Activated CD8-positive, alpha-beta memory T cell treated with anti-CD3 and anti-CD28 coated beads, Interleukin-2, amount 10 ng/mL, durations not matched to agents 7 days and 5 days (primary cell): ENCODE results near the gene ARMH1. TPM values are rescaled to one million over a fixed set of nuclear protein-coding genes. Genes with fewer than 3 reads are reported as not detected.

ENCODE experiments used
- ATAC-seq: fragments of 150-1000 bp; cut with Tn5 transposase; one replicate; pipeline ENCODE4 v1.10.0; 2021; ENCODE audit warnings: moderate library complexity
- CTCF ChIA-PET: fragments of 350-600 bp; sonication (Branson Sonifier 250); formaldehyde crosslinking; loops from one replicate; lab custom pipeline; 2021; ENCODE audit warnings: antibody characterized with exemption; lab: Charles Lee
- DNase-seq: peaks from one replicate; pipeline ENCODE4 v3.0.0-alpha.2; 2020
- H3K27ac Mint-ChIP-seq: one replicate; pipeline ENCODE4 v1.8.0; 2021; ENCODE audit warnings: mild to moderate bottlenecking, mixed read lengths
- H3K27me3 Mint-ChIP-seq: one replicate; pipeline ENCODE4 v1.8.0; 2021; ENCODE audit warnings: mixed read lengths
- H3K36me3 Mint-ChIP-seq: one replicate; pipeline ENCODE4 v1.8.0; 2021; ENCODE audit warnings: mild to moderate bottlenecking, mixed read lengths
- H3K4me1 Mint-ChIP-seq: one replicate; pipeline ENCODE4 v1.8.0; 2021; ENCODE audit warnings: mixed read lengths
- H3K4me3 Mint-ChIP-seq: one replicate; pipeline ENCODE4 v1.8.0; 2021; ENCODE audit warnings: mild to moderate bottlenecking, moderate library complexity, mixed read lengths
- H3K9me3 Mint-ChIP-seq: one replicate; pipeline ENCODE4 v1.8.0; 2022; ENCODE audit warnings: low read depth, mixed read lengths
- total RNA-seq, 2 experiments: library from RNA; stranded (reverse); gene quantifications; one replicate each; pipeline ENCODE4 v1.2.3, GENCODE V29; 2021

ARMH1 gene
- total RNA-seq, 2 experiments from 2014 or later = 17.0 to 17.2 TPM

GRCh38 chr1:44713321-44713781 lies 38.8 kb downstream of the ARMH1 start:
- CTCF ChIA-PET = interaction anchor here (1.0 to 1.4 kb wide), 4 partner anchors 18 to 63 kb away, joined by 3 read pairs; partner anchors contain the start of genes RNU5D-1 and TMEM53
- no peaks in the 10 kb centered on the region for H3K9me3 Mint-ChIP-seq
- DNase-seq (no peak), ATAC-seq (no peak)
- H3K36me3 Mint-ChIP-seq = no peaks in the 10 kb centered on the region
- H3K27me3 Mint-ChIP-seq = peaks cover 18% of the 10 kb centered on the region
- H3K4me1 Mint-ChIP-seq = peaks cover 41% of the 10 kb centered on the region
- H3K4me3 Mint-ChIP-seq = no peak overlapping the region
- no peak overlapping the region for H3K27ac Mint-ChIP-seq

- no peak for DNase-seq
- H3K9me3 Mint-ChIP-seq = no peaks in the 10 kb centered on the region
- no peaks in the 10 kb centered on the region for H3K36me3 Mint-ChIP-seq
- ATAC-seq = no peak
- H3K4me1 Mint-ChIP-seq = peaks cover 41% of the 10 kb centered on the region
- peak overlapping the region; percentile 82 for H3K27ac Mint-ChIP-seq
- CTCF ChIA-PET = interaction anchor here (0.8 to 5.7 kb wide), 8 partner anchors 8 to 590 kb away, joined by 3 to 52 read pairs (median 4); partner anchors contain the start of genes ARMH1, RNU5D-1 and TMEM53
- no peak overlapping the region for H3K4me3 Mint-ChIP-seq
- peaks cover 13% of the 10 kb centered on the region for H3K27me3 Mint-ChIP-seq
Measured at GRCh38 chr1:44714532-44714931, 40.0 kb downstream of the ARMH1 start.

GRCh38 chr1:44714944-44715571 lies 40.5 kb downstream of the ARMH1 start:
- H3K36me3 Mint-ChIP-seq = no peaks in the 10 kb centered on the region
- peak; percentile 83 for DNase-seq
- CTCF ChIA-PET = interaction anchor here (0.8 to 5.7 kb wide), 10 partner anchors 8 to 590 kb away, joined by 3 to 52 read pairs (median 4); partner anchors contain the start of genes ARMH1, RNU5D-1, TMEM53 and UROD
- peaks cover 43% of the 10 kb centered on the region for H3K4me1 Mint-ChIP-seq
- peaks cover 13% of the 10 kb centered on the region for H3K27me3 Mint-ChIP-seq
- peak overlapping the region; percentile 45 for H3K4me3 Mint-ChIP-seq
- H3K9me3 Mint-ChIP-seq = no peaks in the 10 kb centered on the region
- peak overlapping the region; percentile 82 for H3K27ac Mint-ChIP-seq
- ATAC-seq = peak; percentile 80

GRCh38 chr1:44717156-44717555 lies 42.6 kb downstream of the ARMH1 start:
- H3K4me3 Mint-ChIP-seq = no peak overlapping the region
- ATAC-seq (no peak), DNase-seq (no peak)
- H3K27ac Mint-ChIP-seq = peak overlapping the region; percentile 3
- no peaks in the 10 kb centered on the region for H3K27me3 Mint-ChIP-seq
- CTCF ChIA-PET = interaction anchor here (0.8 to 5.7 kb wide), 9 partner anchors 11 to 776 kb away, joined by 3 to 52 read pairs (median 4); partner anchors contain the start of gene RNU5D-1
- H3K36me3 Mint-ChIP-seq = no peaks in the 10 kb centered on the region
- no peaks in the 10 kb centered on the region for H3K9me3 Mint-ChIP-seq
- peaks cover 63% of the 10 kb centered on the region for H3K4me1 Mint-ChIP-seq

GRCh38 chr1:44717653-44718052 lies 43.1 kb downstream of the ARMH1 start:
- Mint-ChIP-seq H3K9me3 (no peaks in the 10 kb centered on the region), H3K4me1 (peaks cover 65% of the 10 kb centered on the region), H3K36me3 (no peaks in the 10 kb centered on the region), H3K4me3 (no peak overlapping the region), H3K27me3 (no peaks in the 10 kb centered on the region), H3K27ac (peak overlapping the region; percentile 3)
- ATAC-seq = no peak
- CTCF ChIA-PET = interaction anchor here (0.8 to 5.7 kb wide), 9 partner anchors 11 to 775 kb away, joined by 3 to 52 read pairs (median 6); partner anchors contain the start of genes ARMH1, RNU5D-1 and TMEM53
- no peak for DNase-seq

DNA sequence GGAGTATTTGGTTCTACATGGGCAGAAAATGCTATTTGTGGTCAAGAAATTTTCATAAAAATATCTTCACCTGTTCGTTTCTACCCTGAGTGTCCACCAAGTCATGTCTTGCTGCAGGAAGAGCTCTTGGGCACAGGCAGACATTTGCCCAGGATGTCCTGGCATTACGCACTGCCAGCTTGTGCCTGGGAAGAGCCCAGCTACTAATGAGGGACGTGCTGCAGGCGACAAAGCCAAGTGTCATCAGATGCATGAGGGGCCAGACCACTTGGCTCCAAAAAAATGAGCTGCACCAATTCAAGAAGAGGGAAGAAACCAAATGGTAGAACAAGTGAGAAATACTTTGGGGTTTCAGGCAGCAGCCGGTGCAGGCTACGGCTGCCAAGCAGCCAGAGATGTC lies 43.6 kb downstream of the ARMH1 start:
- H3K9me3 Mint-ChIP-seq = no peaks in the 10 kb centered on the region
- peaks cover 68% of the 10 kb centered on the region for H3K4me1 Mint-ChIP-seq
- H3K36me3 Mint-ChIP-seq = no peaks in the 10 kb centered on the region
- H3K27ac Mint-ChIP-seq = no peak overlapping the region
- CTCF ChIA-PET = interaction anchor here (0.8 to 5.7 kb wide), 8 partner anchors 12 to 775 kb away, joined by 3 to 52 read pairs (median 6); partner anchors contain the start of genes ARMH1, RNU5D-1 and TMEM53
- ATAC-seq (no peak), DNase-seq (no peak)
- no peak overlapping the region for H3K4me3 Mint-ChIP-seq
- H3K27me3 Mint-ChIP-seq = no peaks in the 10 kb centered on the region

GRCh38 chr1:44719318-44719717 lies 44.8 kb downstream of the ARMH1 start:
- DNase-seq (no peak), ATAC-seq (no peak)
- Mint-ChIP-seq H3K9me3 (no peaks in the 10 kb centered on the region), H3K36me3 (no peaks in the 10 kb centered on the region), H3K4me1 (peaks cover 78% of the 10 kb centered on the region), H3K27ac (no peak overlapping the region), H3K27me3 (no peaks in the 10 kb centered on the region), H3K4me3 (no peak overlapping the region)
- CTCF ChIA-PET = interaction anchor here (1.6 to 5.7 kb wide), 3 partner anchors 11 to 67 kb away, joined by 7 to 52 read pairs (median 9); partner anchors contain the start of genes ARMH1, RNU5D-1 and TMEM53

- H3K9me3 Mint-ChIP-seq = no peaks in the 10 kb centered on the region
- DNase-seq = no peak
- CTCF ChIA-PET = interaction anchor here (1.4 to 3.2 kb wide), 2 partner anchors 11 to 68 kb away, joined by 8 to 56 read pairs; partner anchors contain the start of gene RNU5D-1
- peak overlapping the region; percentile 98 for H3K27ac Mint-ChIP-seq
- H3K4me1 Mint-ChIP-seq = peaks cover 78% of the 10 kb centered on the region
- H3K4me3 Mint-ChIP-seq = no peak overlapping the region
- no peak for ATAC-seq
- no peaks in the 10 kb centered on the region for H3K36me3 Mint-ChIP-seq
- no peaks in the 10 kb centered on the region for H3K27me3 Mint-ChIP-seq
Measured at GRCh38 chr1:44720281-44720680, 45.8 kb downstream of the ARMH1 start.

- H3K9me3 Mint-ChIP-seq = no peaks in the 10 kb centered on the region
- H3K4me3 Mint-ChIP-seq = peak overlapping the region; percentile 35
- no peaks in the 10 kb centered on the region for H3K27me3 Mint-ChIP-seq
- CTCF ChIA-PET = interaction anchor here (0.7 to 3.2 kb wide), 12 partner anchors 10 to 863 kb away, joined by 3 to 56 read pairs (median 4); partner anchors contain the start of genes ARMH1, RNU5D-1 and TMEM53
- peak overlapping the region; percentile 98 for H3K27ac Mint-ChIP-seq
- DNase-seq = peak; percentile 93
- H3K4me1 Mint-ChIP-seq = peaks cover 71% of the 10 kb centered on the region
- H3K36me3 Mint-ChIP-seq = no peaks in the 10 kb centered on the region
- peak; percentile 84 for ATAC-seq
Measured at GRCh38 chr1:44721485-44722361, 47.2 kb downstream of the ARMH1 start.

DNA sequence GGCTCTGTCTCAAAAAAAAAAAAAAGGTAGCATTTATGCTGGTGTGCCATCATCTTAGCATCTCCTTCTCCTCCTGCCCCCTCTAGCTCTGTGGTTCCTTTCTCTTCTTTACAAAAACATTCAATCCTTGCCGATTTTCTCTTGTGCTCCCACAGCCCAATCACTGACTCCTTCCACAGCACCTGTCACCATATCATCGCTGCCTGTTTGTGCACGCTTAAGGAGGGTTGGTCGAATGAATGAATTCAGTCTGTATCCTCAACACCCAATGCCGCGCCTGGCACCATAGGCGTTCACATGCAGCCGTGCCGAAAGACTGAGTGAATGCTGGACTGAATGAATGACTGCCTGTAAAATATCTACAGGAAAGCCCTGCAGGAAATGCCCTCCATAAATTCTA lies 48.5 kb downstream of the ARMH1 start:
- CTCF ChIA-PET = interaction anchor here (0.9 to 3.2 kb wide), 5 partner anchors 8 to 862 kb away, joined by 4 to 56 read pairs (median 4); partner anchors contain the start of gene RNU5D-1
- H3K4me1 Mint-ChIP-seq = peaks cover 66% of the 10 kb centered on the region
- no peaks in the 10 kb centered on the region for H3K36me3 Mint-ChIP-seq
- no peaks in the 10 kb centered on the region for H3K9me3 Mint-ChIP-seq
- peak overlapping the region; percentile 50 for H3K4me3 Mint-ChIP-seq
- H3K27ac Mint-ChIP-seq = peak overlapping the region; percentile 82
- ATAC-seq = no peak
- H3K27me3 Mint-ChIP-seq = no peaks in the 10 kb centered on the region
- DNase-seq = peak; percentile 48

- CTCF ChIA-PET = interaction anchor here (0.9 to 3.2 kb wide), 4 partner anchors 8 to 61 kb away, joined by 4 to 56 read pairs (median 9); partner anchors contain the start of gene RNU5D-1
- Mint-ChIP-seq H3K4me3 (peak overlapping the region; percentile 50), H3K27me3 (no peaks in the 10 kb centered on the region), H3K36me3 (no peaks in the 10 kb centered on the region), H3K27ac (peak overlapping the region; percentile 82), H3K9me3 (no peaks in the 10 kb centered on the region), H3K4me1 (peaks cover 62% of the 10 kb centered on the region)
- ATAC-seq (no peak), DNase-seq (peak; percentile 51)
Measured at GRCh38 chr1:44723496-44724295, 49.2 kb downstream of the ARMH1 start.
